Uterus (tissue), 4 donors: ENCODE measurements around the gene RABL2A. TPM values are rescaled to one million over a fixed set of nuclear protein-coding genes. Genes with fewer than 3 reads are reported as not detected.
"Not testable (repeated sequence)": the region's sequence is repeated elsewhere in the genome, so short reads cannot be mapped to it uniquely, and the experiment has no call there.

Experiments
- DNase-seq, 2 donors: peaks; one replicate each; pipeline ENCODE4 v3.0.0-alpha.2; 2019 to 2020
- H3K27ac ChIP-seq, 2 donors: fragments of 200-600 bp; sonication (generic); 1 replicate in 1 of 2; 2 replicates in 1 of 2; pipeline ENCODE4 v1.5.1; 2016 to 2018
- H3K27me3 ChIP-seq, 2 donors: fragments of 200-600 bp; sonication (generic); one replicate each; pipeline ENCODE4 v1.5.1; 2018 to 2019; ENCODE audit warnings: control low read depth in 1 of 2
- H3K36me3 ChIP-seq, 2 donors: fragments of 200-600 bp; sonication (generic); one replicate each; pipeline ENCODE4 v1.5.1; 2019; ENCODE audit warnings: control low read depth in 1 of 2
- H3K4me1 ChIP-seq, 2 donors: fragments of 200-600 bp; sonication (generic); one replicate each; pipeline ENCODE4 v1.5.1; 2018 to 2019; ENCODE audit warnings: control low read depth in 1 of 2
- H3K4me3 ChIP-seq, 2 donors: fragments of 200-600 bp; sonication (generic); 1 replicate in 1 of 2; 2 replicates in 1 of 2; pipeline ENCODE4 v1.5.1; 2018 to 2019; ENCODE audit warnings: mild to moderate bottlenecking in 1 of 2
- H3K9me3 ChIP-seq, 2 donors: fragments of 200-600 bp; sonication (generic); one replicate each; pipeline ENCODE4 v1.5.1; 2019; ENCODE audit warnings: control low read depth in 1 of 2
- POLR2A ChIP-seq, 2 donors: fragments of 450-650 bp; IDR thresholded peaks; one replicate each; pipeline ENCODE4 v1.6.1; 2016; ENCODE audit warnings: antibody characterized with exemption in 2 of 2, mild to moderate bottlenecking in 1 of 2, moderate library complexity in 1 of 2
- intact Hi-C: fragments of 100-400 bp; cut with DNase I; formaldehyde crosslinking; loops from one replicate; pipeline ENCODE4 v1.15.1; 2023; ENCODE audit warnings: low total_unique reads
- total RNA-seq, 4 donors: library from RNA; depleted of rRNA in 3 of 4; stranded (reverse); fragments of >200 nt in 3 of 4; gene quantifications; one replicate each; pipeline versions ENCODE4 v1.1.0 to v1.2.4, GENCODE V29; 2014 to 2023
- TF ChIP-seq, protein P1 (sequence below), 4 experiments: fragments of 200-600 bp in 2 of 4; fragments of 450-650 bp in 2 of 4; sonication (generic) in 2 of 4; IDR thresholded peaks; one replicate each; pipeline ENCODE4 v1.5.1; 2016 to 2019; ENCODE audit warnings: antibody characterized with exemption in 4 of 4, mild to moderate bottlenecking in 2 of 4, moderate library complexity in 1 of 4
- donor health status: DM: yes; HTN: yes; CAD: no.

RABL2A gene
- total RNA-seq, 4 donors from 2014 or later, result 1.8 to 39.3 (median 23.7) TPM

DNA sequence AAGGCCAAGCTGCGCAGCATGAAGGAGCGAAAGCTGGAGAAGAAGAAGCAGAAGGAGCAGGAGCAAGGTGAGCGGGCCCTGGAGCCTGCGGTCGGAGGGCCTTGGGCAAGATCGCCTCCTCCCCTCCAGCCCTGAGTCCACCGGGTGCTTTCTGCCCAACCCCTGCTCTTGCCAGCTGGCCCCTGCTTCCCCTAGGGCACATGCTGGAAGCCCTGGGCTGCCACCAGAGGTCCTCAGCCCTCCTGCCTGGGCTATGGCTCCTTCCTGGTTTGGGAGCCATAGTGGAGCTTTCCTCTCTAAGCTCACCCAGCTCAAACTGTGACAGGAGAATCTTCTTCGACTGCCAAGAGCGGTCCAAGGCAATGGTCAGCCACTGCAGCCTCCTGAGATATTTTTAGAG, 29.5 kb upstream of the RABL2A start:
- H3K27me3 ChIP-seq, DNase-seq, H3K27ac ChIP-seq, H3K9me3 ChIP-seq, H3K4me1 ChIP-seq, H3K4me3 ChIP-seq, H3K36me3 ChIP-seq, intact Hi-C loops: not testable (repeated sequence)

GRCh38 chr2:113598180-113598579, 28.9 kb upstream of the RABL2A start:
- H3K9me3 ChIP-seq, H3K36me3 ChIP-seq, H3K27me3 ChIP-seq, H3K4me3 ChIP-seq, DNase-seq, H3K4me1 ChIP-seq, intact Hi-C loops, H3K27ac ChIP-seq: not testable (repeated sequence)

- H3K4me1 ChIP-seq, H3K4me3 ChIP-seq, intact Hi-C loops, H3K36me3 ChIP-seq, H3K27ac ChIP-seq, DNase-seq, H3K9me3 ChIP-seq, H3K27me3 ChIP-seq: not testable (repeated sequence)
Measured at GRCh38 chr2:113598738-113599137, 28.3 kb upstream of the RABL2A start.

- H3K4me1 ChIP-seq, H3K9me3 ChIP-seq, H3K36me3 ChIP-seq, H3K27ac ChIP-seq, H3K4me3 ChIP-seq, H3K27me3 ChIP-seq, DNase-seq, intact Hi-C loops: not testable (repeated sequence)
Measured at GRCh38 chr2:113599208-113599607, 27.9 kb upstream of the RABL2A start.

GRCh38 chr2:113602040-113602769, 24.9 kb upstream of the RABL2A start:
- H3K36me3 ChIP-seq, H3K4me1 ChIP-seq, H3K27ac ChIP-seq, H3K9me3 ChIP-seq, intact Hi-C loops, H3K27me3 ChIP-seq, DNase-seq, H3K4me3 ChIP-seq: not testable (repeated sequence)
- TF ChIP-seq, protein P1, sequence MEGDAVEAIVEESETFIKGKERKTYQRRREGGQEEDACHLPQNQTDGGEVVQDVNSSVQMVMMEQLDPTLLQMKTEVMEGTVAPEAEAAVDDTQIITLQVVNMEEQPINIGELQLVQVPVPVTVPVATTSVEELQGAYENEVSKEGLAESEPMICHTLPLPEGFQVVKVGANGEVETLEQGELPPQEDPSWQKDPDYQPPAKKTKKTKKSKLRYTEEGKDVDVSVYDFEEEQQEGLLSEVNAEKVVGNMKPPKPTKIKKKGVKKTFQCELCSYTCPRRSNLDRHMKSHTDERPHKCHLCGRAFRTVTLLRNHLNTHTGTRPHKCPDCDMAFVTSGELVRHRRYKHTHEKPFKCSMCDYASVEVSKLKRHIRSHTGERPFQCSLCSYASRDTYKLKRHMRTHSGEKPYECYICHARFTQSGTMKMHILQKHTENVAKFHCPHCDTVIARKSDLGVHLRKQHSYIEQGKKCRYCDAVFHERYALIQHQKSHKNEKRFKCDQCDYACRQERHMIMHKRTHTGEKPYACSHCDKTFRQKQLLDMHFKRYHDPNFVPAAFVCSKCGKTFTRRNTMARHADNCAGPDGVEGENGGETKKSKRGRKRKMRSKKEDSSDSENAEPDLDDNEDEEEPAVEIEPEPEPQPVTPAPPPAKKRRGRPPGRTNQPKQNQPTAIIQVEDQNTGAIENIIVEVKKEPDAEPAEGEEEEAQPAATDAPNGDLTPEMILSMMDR (IDR thresholded peaks at IDR 0.05), result peak in 1 of 4 experiments; percentile 35

DNA sequence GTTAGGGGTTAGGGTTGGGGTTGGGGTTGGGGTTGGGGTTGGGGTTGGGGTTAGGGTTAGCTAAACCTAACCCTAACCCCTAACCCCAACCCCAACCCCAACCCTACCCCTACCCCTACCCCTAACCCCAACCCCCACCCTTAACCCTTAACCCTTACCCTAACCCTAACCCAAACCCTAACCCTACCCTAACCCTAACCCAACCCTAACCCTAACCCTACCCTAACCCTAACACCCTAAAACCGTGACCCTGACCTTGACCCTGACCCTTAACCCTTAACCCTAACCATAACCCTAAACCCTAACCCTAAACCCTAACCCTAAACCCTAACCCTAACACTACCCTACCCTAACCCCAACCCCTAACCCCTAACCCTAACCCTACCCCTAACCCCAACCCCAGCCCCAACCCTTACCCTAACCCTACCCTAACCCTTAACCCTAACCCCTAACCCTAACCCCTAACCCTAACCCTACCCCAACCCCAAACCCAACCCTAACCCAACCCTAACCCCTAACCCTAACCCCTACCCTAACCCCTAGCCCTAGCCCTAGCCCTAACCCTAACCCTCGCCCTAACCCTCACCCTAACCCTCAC, 24.1 kb upstream of the RABL2A start:
- H3K27ac ChIP-seq, result peak overlapping the region; percentile 91 to 92
- TF ChIP-seq POLR2A (IDR thresholded peaks at IDR 0.05), result no peak
- TF ChIP-seq, protein P1 (IDR thresholded peaks at IDR 0.05), result no peak
- no peaks in the 10 kb centered on the region for H3K36me3 ChIP-seq
- no peaks in the 10 kb centered on the region for H3K9me3 ChIP-seq
- H3K4me1 ChIP-seq, result no peaks in the 10 kb centered on the region
- no peak for DNase-seq
- intact Hi-C loops, result no loop called here
- H3K4me3 ChIP-seq, result peak overlapping the region; percentile 38 to 45
- no peaks in the 10 kb centered on the region for H3K27me3 ChIP-seq

GRCh38 chr2:113603467-113604084, 23.5 kb upstream of the RABL2A start:
- H3K27me3 ChIP-seq, H3K36me3 ChIP-seq, H3K9me3 ChIP-seq, H3K4me1 ChIP-seq, intact Hi-C loops: not testable (repeated sequence)
- peak; percentile 22 to 81 for TF ChIP-seq POLR2A (IDR thresholded peaks at IDR 0.05)
- Histone ChIP-seq H3K27ac (peak overlapping the region; percentile 91 to 92), H3K4me3 (peak overlapping the region; percentile 47 to 72)
- peak; percentile 86 to 87 for DNase-seq
